Stimulated activated CD8-positive, alpha-beta memory T cell treated with anti-CD3 and anti-CD28 coated beads, Interleukin-7, amount 100 ng/mL, for 1 hour (primary cell): Measurements from ENCODE around the gene SH2D3A.

Experiments
- DNase-seq, 2 donors: peaks; one replicate each; pipeline ENCODE4 v3.0.0-alpha.2; 2020; ENCODE audit warnings: low read depth in 2 of 2

Gene SH2D3A

DNA sequence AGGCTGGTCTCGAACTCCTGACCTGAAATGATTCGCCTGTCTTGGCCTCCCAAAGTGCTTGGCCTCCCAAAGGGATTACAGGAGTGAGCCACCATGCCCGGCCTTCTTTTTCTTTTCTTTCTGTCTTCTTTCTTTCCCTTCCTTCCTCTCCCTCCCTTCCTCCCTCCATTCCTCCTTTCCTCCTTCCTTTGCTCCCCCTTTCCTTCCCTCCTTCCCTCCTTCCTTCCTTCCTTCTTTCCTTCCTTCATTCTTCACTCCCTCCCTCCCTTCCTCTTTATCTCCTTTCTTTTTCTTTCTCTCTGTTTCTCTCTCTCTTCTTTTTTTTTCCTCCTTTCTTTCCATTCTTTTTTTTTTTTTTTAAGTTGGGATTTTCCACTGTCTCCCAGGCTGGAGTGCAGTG lies 58.9 kb downstream of the SH2D3A start:
- DNase-seq, result no peak

DNA sequence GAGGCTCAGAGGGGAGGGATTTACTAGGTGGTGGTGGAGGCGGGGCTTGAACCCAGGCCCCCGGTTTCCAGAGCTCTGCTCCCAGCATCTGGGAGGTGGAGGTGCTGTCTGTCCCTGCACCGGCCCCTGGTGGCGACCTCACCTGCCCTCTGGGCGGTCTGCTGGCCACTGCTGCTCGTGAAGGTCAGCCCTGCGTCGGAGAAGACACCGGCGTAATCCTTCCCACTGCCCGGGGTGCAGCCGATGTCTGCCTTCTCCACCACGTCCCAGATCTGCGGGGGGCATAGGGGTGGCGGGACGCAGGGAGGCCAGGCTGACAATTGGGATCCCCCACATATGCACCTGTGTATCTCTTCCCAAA lies 59.6 kb downstream of the SH2D3A start:
- DNase-seq, result no peak

DNA sequence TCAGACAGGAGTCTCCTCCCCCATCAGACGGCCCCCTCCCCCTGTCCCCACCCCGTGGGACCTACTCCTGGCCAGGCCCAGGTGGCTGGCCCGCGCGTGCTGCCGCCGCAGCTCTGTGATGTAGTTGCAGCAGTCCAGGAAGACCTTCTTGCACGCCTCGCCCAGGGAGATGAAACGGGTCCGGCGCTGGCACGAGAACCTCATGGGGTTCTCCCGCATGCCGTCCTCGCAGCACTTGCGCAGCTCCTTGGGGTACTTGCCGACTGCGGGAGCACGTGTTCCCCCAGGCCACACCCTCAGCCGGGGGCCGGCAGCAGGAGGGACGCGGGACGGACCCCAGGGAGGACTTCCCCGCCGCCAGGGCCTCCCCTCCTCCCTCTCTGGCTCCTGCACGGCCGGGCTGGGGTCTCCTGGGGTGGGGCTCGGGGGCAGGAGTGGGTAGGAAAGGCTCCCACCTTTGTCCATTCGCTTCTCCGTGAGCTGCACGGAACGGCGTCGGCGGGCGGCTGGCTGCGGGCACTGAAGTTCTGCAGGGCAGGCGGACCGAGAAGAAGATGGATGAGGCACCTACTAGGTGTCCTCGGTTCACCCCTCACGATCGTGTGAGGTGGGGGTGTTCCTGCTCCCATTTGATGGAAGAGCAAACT lies 60.1 kb downstream of the SH2D3A start:
- DNase-seq, result no peak

DNA sequence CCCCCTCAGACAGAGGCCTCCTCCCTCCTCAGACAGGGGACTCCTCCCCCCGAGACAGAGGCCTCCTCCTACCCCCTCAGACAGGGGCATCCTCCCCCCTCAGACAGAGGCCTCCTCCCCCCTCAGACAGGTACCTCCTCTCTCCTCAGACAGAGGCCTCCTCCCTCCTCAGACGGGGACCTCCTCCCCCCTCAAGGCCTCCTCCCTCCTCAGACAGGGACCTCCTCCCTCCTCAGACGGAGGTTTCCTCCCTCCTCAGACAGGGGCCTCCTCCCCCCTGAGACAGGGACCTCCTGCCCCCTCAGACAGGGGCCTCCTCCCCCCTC lies 60.6 kb downstream of the SH2D3A start:
- no peak for DNase-seq

DNA sequence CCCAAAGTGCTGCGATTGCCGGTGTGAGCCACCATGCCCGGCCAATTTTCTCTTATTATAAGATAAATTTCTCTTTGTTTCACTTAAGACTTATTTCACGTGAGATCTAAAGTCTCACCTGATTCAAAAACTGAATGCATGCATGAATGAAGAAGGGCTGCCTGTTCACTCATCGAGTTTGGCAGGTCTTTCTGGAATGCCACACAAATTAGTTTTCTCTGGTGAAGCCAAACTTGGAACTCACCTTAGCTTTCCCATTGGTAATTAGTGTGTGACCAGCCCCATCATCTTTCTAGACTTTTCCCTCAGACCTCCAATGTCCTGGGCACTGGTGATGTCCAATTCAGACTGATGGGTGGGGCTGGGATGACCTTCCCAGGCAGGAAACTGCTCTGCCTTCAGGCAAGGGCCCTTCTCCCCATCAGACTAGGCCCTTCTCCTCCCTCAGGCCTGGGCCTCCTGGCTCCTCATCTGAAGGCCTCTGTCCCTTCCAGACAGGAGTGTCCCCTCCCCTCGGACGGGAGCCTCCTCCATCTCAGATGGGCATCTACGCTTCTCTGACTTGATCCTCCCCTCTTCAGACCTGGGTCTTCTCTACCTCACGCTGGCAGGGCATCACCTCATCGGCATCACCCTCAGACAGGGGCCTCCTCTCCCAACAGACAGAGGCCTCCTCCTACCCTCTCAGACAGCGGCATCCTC lies 61.2 kb downstream of the SH2D3A start:
- no peak for DNase-seq
